Brain pericyte (primary cell): ENCODE results near the gene GALNS.
A peak's percentile ranks its signal among the peaks of the same experiment; 100 is the strongest.

ENCODE experiments used
- DNase-seq: peaks from one replicate; pipeline ENCODE4 v3.0.0-alpha.2; 2012; ENCODE audit warnings: low read depth, low spot score

The GALNS gene

GRCh38 chr16:88770461-88771293 lies 86.1 kb downstream of the GALNS start:
- peak; percentile 71 for DNase-seq

GRCh38 chr16:88769617-88770460 lies 86.9 kb downstream of the GALNS start:
- DNase-seq: no peak

- no peak for DNase-seq
Measured at GRCh38 chr16:88768071-88768783, 88.5 kb downstream of the GALNS start.

GRCh38 chr16:88767546-88768070 lies 89.1 kb downstream of the GALNS start:
- DNase-seq: no peak

- no peak for DNase-seq
Measured at GRCh38 chr16:88766975-88767374, 89.8 kb downstream of the GALNS start.

- no peak for DNase-seq
Measured at GRCh38 chr16:88764913-88765349, 91.8 kb downstream of the GALNS start.

GRCh38 chr16:88764080-88764479 lies 92.7 kb downstream of the GALNS start:
- DNase-seq: no peak
